Activated naive CD8-positive, alpha-beta T cell treated with anti-CD3 and anti-CD28 coated beads for 36 hours (primary cell): Measurements from ENCODE around the gene PLP2. TPM values are rescaled to one million over a fixed set of nuclear protein-coding genes. Genes with fewer than 3 reads are reported as not detected.

Source experiments
- DNase-seq: peaks from one replicate; pipeline ENCODE4 v3.0.0; 2021
- H3K27ac Mint-ChIP-seq: one replicate; pipeline ENCODE4 v1.8.0; 2022; ENCODE audit warnings: mild to moderate bottlenecking, moderate library complexity, mixed read lengths
- H3K27me3 Mint-ChIP-seq: one replicate; pipeline ENCODE4 v1.8.0; 2022; ENCODE audit warnings: mild to moderate bottlenecking, mixed read lengths
- H3K36me3 Mint-ChIP-seq: one replicate; pipeline ENCODE4 v1.8.0; 2021; ENCODE audit warnings: mild to moderate bottlenecking, mixed read lengths
- H3K4me1 Mint-ChIP-seq: one replicate; pipeline ENCODE4 v1.8.0; 2021; ENCODE audit warnings: mixed read lengths
- H3K4me3 Mint-ChIP-seq: one replicate; pipeline ENCODE4 v1.8.0; 2022; ENCODE audit warnings: mild to moderate bottlenecking, moderate library complexity, mixed read lengths
- H3K9me3 Mint-ChIP-seq: one replicate; pipeline ENCODE4 v1.8.0; 2022; ENCODE audit warnings: mixed read lengths
- total RNA-seq, 2 experiments: library from RNA; stranded (reverse); gene quantifications; one replicate each; pipeline ENCODE4 v1.2.3, GENCODE V29; 2021

The PLP2 gene
- total RNA-seq, 2 experiments from 2014 or later: 46.8 to 48.2 TPM

- peaks cover 23% of the 10 kb centered on the region for H3K4me1 Mint-ChIP-seq
- no peak overlapping the region for H3K4me3 Mint-ChIP-seq
- no peak for DNase-seq
- no peaks in the 10 kb centered on the region for H3K9me3 Mint-ChIP-seq
- no peak overlapping the region for H3K27ac Mint-ChIP-seq
- H3K36me3 Mint-ChIP-seq: peaks cover 7% of the 10 kb centered on the region
- no peaks in the 10 kb centered on the region for H3K27me3 Mint-ChIP-seq
Measured at GRCh38 chrX:49188468-49189076, 16.9 kb downstream of the PLP2 start.

- Mint-ChIP-seq H3K27ac (peak overlapping the region; percentile 36), H3K4me3 (peak overlapping the region; percentile 99), H3K9me3 (no peaks in the 10 kb centered on the region), H3K4me1 (peaks cover 22% of the 10 kb centered on the region), H3K36me3 (peaks cover 4% of the 10 kb centered on the region), H3K27me3 (no peaks in the 10 kb centered on the region)
- DNase-seq: no peak
Measured at GRCh38 chrX:49189606-49190005, 17.9 kb downstream of the PLP2 start.

GRCh38 chrX:49190821-49191573 is 19.3 kb downstream of the PLP2 start:
- Mint-ChIP-seq H3K4me3 (peak overlapping the region; percentile 99), H3K27ac (peak overlapping the region; percentile 97), H3K9me3 (no peaks in the 10 kb centered on the region), H3K36me3 (peaks cover 2% of the 10 kb centered on the region), H3K27me3 (no peaks in the 10 kb centered on the region), H3K4me1 (peaks cover 19% of the 10 kb centered on the region)
- DNase-seq: peak; percentile 82

- Mint-ChIP-seq H3K4me3 (peak overlapping the region; percentile 99), H3K9me3 (no peaks in the 10 kb centered on the region), H3K27me3 (no peaks in the 10 kb centered on the region), H3K36me3 (peaks cover 2% of the 10 kb centered on the region), H3K27ac (peak overlapping the region; percentile 87), H3K4me1 (peaks cover 19% of the 10 kb centered on the region)
- DNase-seq: no peak
Measured at GRCh38 chrX:49191574-49192011, 19.9 kb downstream of the PLP2 start.

- Mint-ChIP-seq H3K4me3 (peak overlapping the region; percentile 55), H3K27ac (peak overlapping the region; percentile 7), H3K4me1 (peaks cover 19% of the 10 kb centered on the region), H3K36me3 (peaks cover 2% of the 10 kb centered on the region), H3K9me3 (no peaks in the 10 kb centered on the region), H3K27me3 (no peaks in the 10 kb centered on the region)
- DNase-seq: peak; percentile 32
Measured at GRCh38 chrX:49192722-49193328, 21.1 kb downstream of the PLP2 start.

- Mint-ChIP-seq H3K4me1 (peaks cover 24% of the 10 kb centered on the region), H3K27me3 (no peaks in the 10 kb centered on the region), H3K36me3 (peaks cover 2% of the 10 kb centered on the region), H3K27ac (peak overlapping the region; percentile 7), H3K9me3 (no peaks in the 10 kb centered on the region), H3K4me3 (no peak overlapping the region)
- DNase-seq: no peak
Measured at GRCh38 chrX:49193542-49193964, 21.9 kb downstream of the PLP2 start.

- no peaks in the 10 kb centered on the region for H3K27me3 Mint-ChIP-seq
- H3K9me3 Mint-ChIP-seq: no peaks in the 10 kb centered on the region
- H3K27ac Mint-ChIP-seq: no peak overlapping the region
Measured at GRCh38 chrX:49197543-49198087, 25.9 kb downstream of the PLP2 start.

GRCh38 chrX:49198540-49199314 is 27.0 kb downstream of the PLP2 start:
- H3K27me3 Mint-ChIP-seq: no peaks in the 10 kb centered on the region
- peak overlapping the region; percentile 67 for H3K4me3 Mint-ChIP-seq
- no peak for DNase-seq
- peaks cover 14% of the 10 kb centered on the region for H3K4me1 Mint-ChIP-seq
- no peak overlapping the region for H3K27ac Mint-ChIP-seq
- H3K36me3 Mint-ChIP-seq: no peaks in the 10 kb centered on the region
- no peaks in the 10 kb centered on the region for H3K9me3 Mint-ChIP-seq

More at GRCh38 chrX:49197543-49198087, 25.9 kb downstream of the PLP2 start:
- Mint-ChIP-seq H3K4me3 (no peak overlapping the region), H3K36me3 (peaks cover 2% of the 10 kb centered on the region), H3K4me1 (peaks cover 23% of the 10 kb centered on the region)
- no peak for DNase-seq

- H3K36me3 Mint-ChIP-seq: no peaks in the 10 kb centered on the region
- no peak for DNase-seq
- H3K4me3 Mint-ChIP-seq: peak overlapping the region; percentile 67
- no peaks in the 10 kb centered on the region for H3K27me3 Mint-ChIP-seq
- H3K27ac Mint-ChIP-seq: no peak overlapping the region
- peaks cover 11% of the 10 kb centered on the region for H3K4me1 Mint-ChIP-seq
- no peaks in the 10 kb centered on the region for H3K9me3 Mint-ChIP-seq
Measured at GRCh38 chrX:49199315-49199595, 27.6 kb downstream of the PLP2 start.

GRCh38 chrX:49199906-49200771 is 28.4 kb downstream of the PLP2 start, which contains the start of gene SYP:
Gene SYP, minus strand, starts transcription at chrX:49200193. Its CDS starts 7 bp downstream, at chrX:49200186.
- Mint-ChIP-seq H3K27me3 (no peaks in the 10 kb centered on the region), H3K9me3 (no peaks in the 10 kb centered on the region), H3K27ac (peak within 1 kb of the TSS; percentile 65), H3K4me3 (peak within 1 kb of the TSS; percentile 67), H3K4me1 (peaks cover 11% of the 10 kb centered on the region), H3K36me3 (no peaks in the 10 kb centered on the region)
- peak; percentile 89 for DNase-seq

- DNase-seq: no peak
- Mint-ChIP-seq H3K36me3 (no peaks in the 10 kb centered on the region), H3K27me3 (no peaks in the 10 kb centered on the region), H3K4me3 (no peak overlapping the region), H3K9me3 (no peaks in the 10 kb centered on the region), H3K27ac (no peak overlapping the region), H3K4me1 (peaks cover 11% of the 10 kb centered on the region)
Measured at GRCh38 chrX:49202022-49202421, 30.3 kb downstream of the PLP2 start.

GRCh38 chrX:49203536-49203935 is 31.8 kb downstream of the PLP2 start:
- H3K27me3 Mint-ChIP-seq: no peaks in the 10 kb centered on the region
- H3K27ac Mint-ChIP-seq: no peak overlapping the region
- no peak for DNase-seq
- no peaks in the 10 kb centered on the region for H3K36me3 Mint-ChIP-seq
- H3K9me3 Mint-ChIP-seq: no peaks in the 10 kb centered on the region
- H3K4me3 Mint-ChIP-seq: no peak overlapping the region
- peaks cover 7% of the 10 kb centered on the region for H3K4me1 Mint-ChIP-seq

- H3K27ac Mint-ChIP-seq: no peak overlapping the region
- H3K27me3 Mint-ChIP-seq: no peaks in the 10 kb centered on the region
- H3K4me3 Mint-ChIP-seq: no peak overlapping the region
- no peaks in the 10 kb centered on the region for H3K36me3 Mint-ChIP-seq
- peaks cover 4% of the 10 kb centered on the region for H3K4me1 Mint-ChIP-seq
- no peak for DNase-seq
- no peaks in the 10 kb centered on the region for H3K9me3 Mint-ChIP-seq
Measured at GRCh38 chrX:49204017-49204416, 32.3 kb downstream of the PLP2 start.

GRCh38 chrX:49204709-49205108 is 33.0 kb downstream of the PLP2 start:
- Mint-ChIP-seq H3K4me3 (no peak overlapping the region), H3K9me3 (no peaks in the 10 kb centered on the region), H3K27me3 (no peaks in the 10 kb centered on the region), H3K4me1 (peaks cover 3% of the 10 kb centered on the region), H3K36me3 (no peaks in the 10 kb centered on the region), H3K27ac (no peak overlapping the region)
- DNase-seq: no peak
